SK-N-SH (cell line): ENCODE measurements around the gene DTX1. TPM values are rescaled to one million over a fixed set of nuclear protein-coding genes. Genes with fewer than 3 reads are reported as not detected.

Experiments
- CTCF ChIA-PET: fragments of 300-600, 350-600 bp; formaldehyde crosslinking; extraction: SDS; loops from one replicate; lab custom pipeline; 2021; lab: Yijun Ruan, JAX
- POLR2A ChIA-PET: fragments of 350-600 bp; sonication (Branson Sonifier 250); formaldehyde crosslinking; extraction: SDS; loops from one replicate; lab custom pipeline; 2020; ENCODE audit warnings: antibody characterized with exemption, inconsistent platforms; lab: Yijun Ruan, JAX
- DNase-seq: peaks from one replicate; pipeline ENCODE4 v3.0.0; 2012
- H2AFZ ChIP-seq: fragments of 200-600 bp; sonication (generic); 2 replicates; pipeline ENCODE4 v1.8.1; 2016; ENCODE audit warnings: antibody characterized with exemption, mild to moderate bottlenecking, low read depth
- H3F3A ChIP-seq: fragments of 200-600 bp; sonication (generic); replicated peaks from 2 replicates; pipeline ENCODE3; 2016; ENCODE audit warnings: antibody characterized with exemption, mild to moderate bottlenecking; ENCODE audit not compliant: insufficient read depth
- H3K27ac ChIP-seq, 2 experiments: fragments of 200-500 bp in 1 of 2; fragments of 200-600 bp in 1 of 2; sonication (Bioruptor generic) in 1 of 2; sonication (generic), shearing (Covaris generic) in 1 of 2; 2 replicates each; pipeline versions ENCODE4 v1.5.1 to v1.6.1; 2014 to 2016; ENCODE audit warnings: low read depth in 2 of 2, inconsistent platforms in 1 of 2, low read length in 1 of 2, mild to moderate bottlenecking in 1 of 2, mixed read lengths in 1 of 2
- H3K27me3 ChIP-seq: fragments of 200-600 bp; sonication (generic), shearing (Covaris generic); 2 replicates; pipeline ENCODE4 v1.6.1; 2016; ENCODE audit warnings: mixed run types; ENCODE audit not compliant: insufficient read depth
- H3K36me3 ChIP-seq, 2 experiments: fragments of 200-500 bp in 1 of 2; fragments of 200-600 bp in 1 of 2; sonication (Bioruptor generic) in 1 of 2; sonication (generic) in 1 of 2; replicated peaks in 1 of 2; 2 replicates each; pipeline versions ENCODE3 to v1.5.1; 2014 to 2016; ENCODE audit warnings: low read length in 1 of 2, mild to moderate bottlenecking in 1 of 2; ENCODE audit not compliant: insufficient read depth in 2 of 2, control insufficient read depth in 1 of 2
- H3K4me1 ChIP-seq, 2 experiments: fragments of 200-500 bp in 1 of 2; fragments of 200-600 bp in 1 of 2; sonication (Bioruptor generic) in 1 of 2; sonication (generic), shearing (Covaris generic) in 1 of 2; 2 replicates each; pipeline versions ENCODE4 v1.5.1 to v1.6.1; 2014 to 2016; ENCODE audit warnings: low read depth in 1 of 2, low read length in 1 of 2, mixed run types in 1 of 2; ENCODE audit not compliant: insufficient read depth in 2 of 2, control insufficient read depth in 1 of 2
- H3K4me2 ChIP-seq: fragments of 200-600 bp; sonication (generic), shearing (Covaris generic); 2 replicates; pipeline ENCODE4 v1.6.1; 2017; ENCODE audit warnings: mixed run types
- H3K4me3 ChIP-seq, 2 experiments: fragments of 200-500 bp in 1 of 2; fragments of 200-600 bp in 1 of 2; sonication (Bioruptor generic) in 1 of 2; sonication (generic), shearing (Covaris generic) in 1 of 2; 2 replicates each; pipeline versions ENCODE4 v1.5.1 to v1.8.1; 2014 to 2016; ENCODE audit warnings: low read depth in 2 of 2, inconsistent platforms in 1 of 2, low read length in 1 of 2, mild to moderate bottlenecking in 1 of 2, mixed read lengths in 1 of 2, moderate library complexity in 1 of 2
- H3K79me2 ChIP-seq: fragments of 200-600 bp; sonication (generic); 2 replicates; pipeline ENCODE4 v1.8.1; 2017; ENCODE audit warnings: mild to moderate bottlenecking; ENCODE audit not compliant: insufficient read depth
- H3K9ac ChIP-seq: fragments of 200-600 bp; sonication (generic); 2 replicates; pipeline ENCODE4 v1.6.1; 2017; ENCODE audit warnings: mixed run types
- H3K9me2 ChIP-seq: fragments of 200-600 bp; sonication (generic); 2 replicates; pipeline ENCODE4 v1.6.1; 2017; ENCODE audit warnings: mixed run types
- H3K9me3 ChIP-seq: fragments of 200-600 bp; sonication (generic); 2 replicates; pipeline ENCODE4 v1.6.1; 2017; ENCODE audit warnings: mixed run types, mild to moderate bottlenecking, moderate library complexity
- H4K20me1 ChIP-seq: fragments of 200-600 bp; sonication (generic); 2 replicates; pipeline ENCODE4 v1.6.1; 2017; ENCODE audit warnings: mild to moderate bottlenecking, mixed run types; ENCODE audit not compliant: insufficient read depth
- CHD2 ChIP-seq: fragments of 150-350 bp; IDR thresholded peaks from 2 replicates; pipeline ENCODE4 v1.6.1; 2018; ENCODE audit warnings: low read length; ENCODE audit not compliant: partially characterized antibody
- CTCF ChIP-seq: fragments of 200-600 bp; sonication (generic); IDR thresholded peaks from 2 replicates; pipeline ENCODE4 v1.6.1; 2017; ENCODE audit warnings: antibody characterized with exemption, mild to moderate bottlenecking, moderate library complexity
- EZH2phosphoT487 ChIP-seq: fragments of 200-600 bp; sonication (generic); IDR thresholded peaks from 2 replicates; pipeline ENCODE4 v1.6.1; 2017; ENCODE audit warnings: low read depth, mixed run types, mild to moderate bottlenecking, antibody characterized with exemption, moderate library complexity, borderline replicate concordance
- MXI1 ChIP-seq: IDR thresholded peaks from 2 replicates; pipeline ENCODE4 v1.6.1; 2012; ENCODE audit warnings: mild to moderate bottlenecking, low read depth, low read length, improper control_type of control experiment
- NRF1 ChIP-seq: IDR thresholded peaks from 2 replicates; pipeline ENCODE4 v1.6.1; 2012; ENCODE audit warnings: low read depth, mild to moderate bottlenecking, low read length
- SIN3A ChIP-seq: IDR thresholded peaks from 2 replicates; pipeline ENCODE4 v1.6.1; 2012; ENCODE audit warnings: low read depth, mild to moderate bottlenecking, low read length, moderate library complexity, borderline replicate concordance
- USF1 ChIP-seq: IDR thresholded peaks from 2 replicates; pipeline ENCODE4 v1.4.0; 2012; ENCODE audit warnings: low read depth, borderline replicate concordance
- YY1 ChIP-seq: IDR thresholded peaks from 2 replicates; pipeline ENCODE4 v1.4.0; 2012; ENCODE audit warnings: low read depth, mild to moderate bottlenecking
- ZBTB33 ChIP-seq: IDR thresholded peaks from 2 replicates; pipeline ENCODE4 v1.4.0; 2012; ENCODE audit warnings: low read depth, borderline replicate concordance
- WGBS: methylation state at CpG from one replicate; pipeline ENCODE4 v1.1.6; 2017; ENCODE audit warnings: low lambda C conversion rate; 5-methylcytosine and 5-hydroxymethylcytosine counted together
- polyA plus RNA-seq, 3 experiments: library from polyadenylated mRNA; depleted of rRNA; stranded (reverse); fragments of >200 nt; gene quantifications; 2 replicates each; pipeline ENCODE4 v1.2.3, GENCODE V29; 2012

Gene DTX1
- polyA plus RNA-seq, 1 of the 3 experiments (the other 2 are of a cell fraction): 0.72 TPM

- no peaks in the 10 kb centered on the region for H3K9me3 ChIP-seq
- POLR2A ChIA-PET: no interaction called here
These were observed 18.7 kb downstream of the DTX1 start for GRCh38 chr12:113075137-113075683.

More at GRCh38 chr12:113075137-113075683, 18.7 kb downstream of the DTX1 start:
- CTCF ChIA-PET: interaction anchor here (1.1 to 2.0 kb wide), 2 partner anchors 23 to 69 kb away, joined by 4 to 8 read pairs; no protein-coding TSS in a partner anchor
- no peak for TF ChIP-seq SIN3A
- no peak for TF ChIP-seq ZBTB33
- TF ChIP-seq USF1: no peak
- TF ChIP-seq CHD2: no peak
- no peak for TF ChIP-seq MXI1
- TF ChIP-seq CTCF: no peak
- TF ChIP-seq EZH2phosphoT487: no peak
- TF ChIP-seq NRF1: no peak
- TF ChIP-seq YY1: no peak
- H2AFZ ChIP-seq: no peak overlapping the region
- no peak overlapping the region for H3K4me2 ChIP-seq
- H3K36me3 ChIP-seq: no peaks in the 10 kb centered on the region
- H3F3A ChIP-seq: no peaks in the 10 kb centered on the region
- H3K27ac ChIP-seq: no peak overlapping the region
- H3K9ac ChIP-seq: no peak overlapping the region
- H3K4me3 ChIP-seq: no peak overlapping the region
- H3K9me2 ChIP-seq: no peaks in the 10 kb centered on the region
- H3K4me1 ChIP-seq: no peaks in the 10 kb centered on the region; a peak in 1 of 4 replicates
- 50% methylated on average over 6 of the region's 6 CpGs for WGBS
- H3K27me3 ChIP-seq: no peaks in the 10 kb centered on the region
- no peaks in the 10 kb centered on the region for H4K20me1 ChIP-seq
- no peak for DNase-seq
- H3K79me2 ChIP-seq: no peaks in the 10 kb centered on the region
